ENCODE measurements around the gene TRIM24.

GRCh38 chr7:138470391-138471157 lies 10.5 kb downstream of the TRIM24 start:
- TF ChIP-seq CTCF (IDR thresholded peaks at IDR 0.05), result no peak
- TF ChIP-seq RCOR1 (IDR thresholded peaks at IDR 0.05; ENCODE audit: low read length), result no peak
- TF ChIP-seq TEAD4 (IDR thresholded peaks at IDR 0.05; ENCODE audit: borderline replicate concordance, insufficient read depth), result no peak
- no peak for TF ChIP-seq USF2 (IDR thresholded peaks at IDR 0.05; ENCODE audit: borderline replicate concordance, low read depth, low read length)
- no peak for TF ChIP-seq NRF1 (IDR thresholded peaks at IDR 0.05; ENCODE audit: low read depth, low read length)
- no peak for TF ChIP-seq CHD2 (IDR thresholded peaks at IDR 0.05; ENCODE audit: low read length, partially characterized antibody)
- no peak for TF ChIP-seq YY1 (IDR thresholded peaks at IDR 0.05; ENCODE audit: low read depth)
- TF ChIP-seq JUND (IDR thresholded peaks at IDR 0.05), result no peak
- TF ChIP-seq GATA2 (CRISPR knock-in tag; IDR thresholded peaks at IDR 0.05), result no peak
- no peak for TF ChIP-seq POLR2AphosphoS5 (IDR thresholded peaks at IDR 0.05; ENCODE audit: low read depth, low read length)
- TF ChIP-seq USF1 (IDR thresholded peaks at IDR 0.05; ENCODE audit: borderline replicate concordance, low read depth), result no peak
- TF ChIP-seq MAX (IDR thresholded peaks at IDR 0.05; ENCODE audit: low read depth), result no peak

Measured in SK-N-SH (cell line).